ENCODE measurements around the gene AGAP6. TPM values are rescaled to one million over a fixed set of nuclear protein-coding genes. Genes with fewer than 3 reads are reported as not detected.
"Not testable (repeated sequence)": the region's sequence is repeated elsewhere in the genome, so short reads cannot be mapped to it uniquely, and the experiment has no call there.

Gene AGAP6
- total RNA-seq, 1 donor from 2014 or later, result 3.2 TPM

- DNase-seq (ENCODE audit: low read depth); H3K4me3 ChIP-seq (ENCODE audit: low read depth, low read length); FAIRE-seq; H3K36me3 ChIP-seq (ENCODE audit: control insufficient read depth, insufficient read depth, low read length); H3K27me3 ChIP-seq (ENCODE audit: control insufficient read depth, insufficient read depth, low read length): not testable (repeated sequence)
Measured at GRCh38 chr10:50014024-50014423, 25.8 kb downstream of the AGAP6 start.

DNA sequence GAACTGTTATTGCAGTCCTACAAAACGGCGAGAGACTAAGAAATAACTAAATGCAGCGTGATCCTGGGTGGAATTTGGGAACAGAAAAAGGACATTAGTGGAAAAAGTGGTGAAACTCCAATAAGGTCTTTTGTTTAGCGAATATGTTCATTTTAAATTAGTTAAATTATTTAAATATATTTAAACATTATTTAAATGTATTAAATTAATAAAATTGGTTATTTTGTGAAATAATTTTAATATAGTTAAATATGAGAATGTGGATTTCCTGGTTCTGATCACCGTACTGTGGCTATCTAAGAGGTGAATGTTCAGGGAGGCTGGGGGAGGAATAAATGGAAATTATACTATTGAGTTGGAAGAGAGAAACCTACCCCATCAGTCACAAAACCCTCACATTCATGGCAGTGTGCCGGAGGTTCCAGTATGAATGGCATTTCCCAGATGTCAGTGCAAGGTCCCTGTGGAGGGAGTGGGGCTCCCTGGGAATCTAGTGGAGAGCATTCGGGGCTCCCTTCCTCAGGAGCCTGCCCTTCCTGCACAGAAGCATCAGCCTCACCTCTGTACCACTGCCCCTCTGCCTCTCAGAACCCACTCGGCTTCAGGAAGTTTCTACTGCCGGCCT, 27.5 kb downstream of the AGAP6 start:
- H3K36me3 ChIP-seq (ENCODE audit: control insufficient read depth, insufficient read depth, low read length); H3K27me3 ChIP-seq (ENCODE audit: control insufficient read depth, insufficient read depth, low read length); H3K4me3 ChIP-seq (ENCODE audit: low read depth, low read length); DNase-seq (ENCODE audit: low read depth); FAIRE-seq: not testable (repeated sequence)

- H3K4me3 ChIP-seq (ENCODE audit: low read depth, low read length); DNase-seq (ENCODE audit: low read depth); H3K27me3 ChIP-seq (ENCODE audit: control insufficient read depth, insufficient read depth, low read length); H3K36me3 ChIP-seq (ENCODE audit: control insufficient read depth, insufficient read depth, low read length); FAIRE-seq: not testable (repeated sequence)
Measured at GRCh38 chr10:50016926-50017325, 28.7 kb downstream of the AGAP6 start.

DNA sequence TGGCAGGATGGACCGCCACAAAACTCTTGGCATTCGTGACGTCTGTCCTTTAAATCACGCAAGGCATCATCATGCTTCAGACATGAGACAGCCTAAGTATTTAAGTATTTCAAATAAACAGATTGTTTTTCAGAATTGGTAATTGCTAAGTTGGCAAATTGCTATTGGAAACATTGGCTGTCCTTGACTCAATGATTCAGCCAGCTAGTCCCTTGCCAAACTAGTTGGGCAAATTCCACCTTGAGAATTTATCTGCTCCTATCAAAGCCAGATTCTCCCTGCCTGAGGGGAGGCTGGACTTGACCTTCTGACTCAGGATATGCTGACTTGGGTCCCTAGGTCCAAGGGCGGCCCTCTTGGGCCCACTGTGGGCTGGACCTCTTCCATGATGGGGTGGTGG, 29.4 kb downstream of the AGAP6 start:
- not testable (repeated sequence) for DNase-seq (ENCODE audit: low read depth); H3K4me3 ChIP-seq (ENCODE audit: low read depth, low read length); H3K36me3 ChIP-seq (ENCODE audit: control insufficient read depth, insufficient read depth, low read length); H3K27me3 ChIP-seq (ENCODE audit: control insufficient read depth, insufficient read depth, low read length); FAIRE-seq

DNA sequence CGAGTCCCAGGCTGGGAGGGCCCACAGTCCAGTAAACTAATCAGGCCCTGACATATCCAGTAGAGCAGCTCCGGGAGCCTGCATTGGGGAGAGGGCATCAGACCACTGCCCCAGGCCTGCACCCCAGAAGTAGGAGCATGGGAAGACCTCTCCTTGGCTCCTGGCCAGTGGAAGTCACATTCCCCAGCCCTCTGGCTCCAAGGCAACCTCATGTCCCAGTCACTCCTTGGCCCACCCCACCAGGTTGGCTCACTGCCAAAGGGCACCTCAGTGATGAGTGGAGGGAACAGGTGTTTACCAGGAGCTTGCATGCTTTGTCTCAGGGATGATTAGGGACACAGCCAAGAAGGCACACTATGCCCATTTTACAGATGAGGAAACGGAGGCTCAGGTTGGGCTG, 31.1 kb downstream of the AGAP6 start:
- H3K27me3 ChIP-seq (ENCODE audit: control insufficient read depth, insufficient read depth, low read length); FAIRE-seq; H3K4me3 ChIP-seq (ENCODE audit: low read depth, low read length); DNase-seq (ENCODE audit: low read depth); H3K36me3 ChIP-seq (ENCODE audit: control insufficient read depth, insufficient read depth, low read length): not testable (repeated sequence)

GRCh38 chr10:50020451-50021024, 32.3 kb downstream of the AGAP6 start:
- H3K36me3 ChIP-seq (ENCODE audit: control insufficient read depth, insufficient read depth, low read length); DNase-seq (ENCODE audit: low read depth); H3K4me3 ChIP-seq (ENCODE audit: low read depth, low read length); FAIRE-seq; H3K27me3 ChIP-seq (ENCODE audit: control insufficient read depth, insufficient read depth, low read length): not testable (repeated sequence)

GRCh38 chr10:50021646-50022045, 33.4 kb downstream of the AGAP6 start:
- TF ChIP-seq, protein P1, sequence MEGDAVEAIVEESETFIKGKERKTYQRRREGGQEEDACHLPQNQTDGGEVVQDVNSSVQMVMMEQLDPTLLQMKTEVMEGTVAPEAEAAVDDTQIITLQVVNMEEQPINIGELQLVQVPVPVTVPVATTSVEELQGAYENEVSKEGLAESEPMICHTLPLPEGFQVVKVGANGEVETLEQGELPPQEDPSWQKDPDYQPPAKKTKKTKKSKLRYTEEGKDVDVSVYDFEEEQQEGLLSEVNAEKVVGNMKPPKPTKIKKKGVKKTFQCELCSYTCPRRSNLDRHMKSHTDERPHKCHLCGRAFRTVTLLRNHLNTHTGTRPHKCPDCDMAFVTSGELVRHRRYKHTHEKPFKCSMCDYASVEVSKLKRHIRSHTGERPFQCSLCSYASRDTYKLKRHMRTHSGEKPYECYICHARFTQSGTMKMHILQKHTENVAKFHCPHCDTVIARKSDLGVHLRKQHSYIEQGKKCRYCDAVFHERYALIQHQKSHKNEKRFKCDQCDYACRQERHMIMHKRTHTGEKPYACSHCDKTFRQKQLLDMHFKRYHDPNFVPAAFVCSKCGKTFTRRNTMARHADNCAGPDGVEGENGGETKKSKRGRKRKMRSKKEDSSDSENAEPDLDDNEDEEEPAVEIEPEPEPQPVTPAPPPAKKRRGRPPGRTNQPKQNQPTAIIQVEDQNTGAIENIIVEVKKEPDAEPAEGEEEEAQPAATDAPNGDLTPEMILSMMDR (IDR thresholded peaks at IDR 0.05; ENCODE audit: insufficient read depth, low read length, severe bottlenecking), result no peak
- DNase-seq (ENCODE audit: low read depth) (no peak), FAIRE-seq (no peak)
- Histone ChIP-seq H3K36me3 (ENCODE audit: control insufficient read depth, insufficient read depth, low read length) (no peaks in the 10 kb centered on the region), H3K4me3 (ENCODE audit: low read depth, low read length) (no peak overlapping the region), H3K27me3 (ENCODE audit: control insufficient read depth, insufficient read depth, low read length) (peaks cover 4% of the 10 kb centered on the region)

DNA sequence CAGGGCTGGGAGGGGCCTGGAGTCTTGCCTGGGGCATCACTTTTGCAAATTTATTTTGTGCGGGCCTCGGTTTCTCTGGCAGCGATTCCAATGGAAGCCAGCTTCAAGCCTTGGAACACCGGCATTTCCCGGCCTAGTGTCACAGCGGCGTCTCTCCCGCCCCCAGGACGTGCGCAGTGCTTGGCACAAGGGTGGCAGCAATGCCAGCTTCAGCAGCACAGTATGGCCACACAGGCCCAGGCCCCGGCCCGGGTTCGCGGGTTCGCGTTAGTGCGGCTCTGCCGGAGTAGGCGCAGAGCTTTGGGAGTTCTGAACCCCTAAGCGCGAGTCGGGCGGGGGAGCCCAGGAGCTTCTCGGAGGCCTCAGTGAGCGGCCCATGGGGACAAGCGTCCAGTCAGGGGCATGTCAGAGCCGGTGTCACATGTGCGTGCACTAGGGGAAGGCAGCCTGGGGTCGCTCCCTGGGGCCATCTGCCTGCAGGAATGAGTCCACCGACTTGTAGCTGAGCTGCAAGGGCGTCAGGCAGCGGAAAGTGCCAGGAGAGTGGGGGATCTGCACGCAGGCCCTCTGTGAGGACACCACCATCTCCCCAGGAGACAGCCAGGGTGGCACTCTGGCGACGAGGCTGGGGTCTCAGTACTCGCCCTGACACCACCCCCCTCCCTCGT, 36.6 kb downstream of the AGAP6 start:
- not testable (repeated sequence) for H3K27me3 ChIP-seq (ENCODE audit: control insufficient read depth, insufficient read depth, low read length); H3K36me3 ChIP-seq (ENCODE audit: control insufficient read depth, insufficient read depth, low read length); H3K4me3 ChIP-seq (ENCODE audit: low read depth, low read length); DNase-seq (ENCODE audit: low read depth); FAIRE-seq

DNA sequence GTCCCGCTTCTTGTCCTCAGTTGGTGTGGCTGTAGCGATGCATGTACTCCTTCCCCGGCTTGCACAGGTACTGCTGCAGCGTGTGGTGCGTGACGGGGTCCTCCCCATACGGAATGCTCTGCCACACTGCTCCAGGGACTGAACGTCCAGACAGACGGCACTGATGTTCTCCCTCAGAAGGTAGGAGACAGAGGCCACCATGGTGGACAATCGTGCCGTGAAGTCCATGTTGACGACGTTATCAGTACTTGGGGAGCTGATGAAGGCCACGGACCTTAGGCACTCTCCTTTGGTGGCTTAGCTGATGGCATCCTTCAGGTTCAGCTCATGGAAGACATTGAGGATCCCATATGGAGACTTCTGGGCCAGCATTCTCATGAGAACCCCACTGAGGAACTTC, 37.4 kb downstream of the AGAP6 start:
- TF ChIP-seq, protein P1 (IDR thresholded peaks at IDR 0.05; ENCODE audit: insufficient read depth, low read length, severe bottlenecking), result no peak
- H3K4me3 ChIP-seq (ENCODE audit: low read depth, low read length), result no peak overlapping the region
- H3K27me3 ChIP-seq (ENCODE audit: control insufficient read depth, insufficient read depth, low read length), result peaks cover 4% of the 10 kb centered on the region
- FAIRE-seq, result no peak
- no peaks in the 10 kb centered on the region for H3K36me3 ChIP-seq (ENCODE audit: control insufficient read depth, insufficient read depth, low read length)
- DNase-seq (ENCODE audit: low read depth), result no peak

Measured in bronchial epithelial cell (primary cell).